H9 (cell line): Measurements from ENCODE around the gene DPY30. TPM values are rescaled to one million over a fixed set of nuclear protein-coding genes. Genes with fewer than 3 reads are reported as not detected.

Source experiments
- DNase-seq: peaks from one replicate; pipeline ENCODE4 v3.0.0-alpha.2; 2017
- H2AFZ ChIP-seq: one replicate; pipeline ENCODE4 v1.6.1; 2013; ENCODE audit warnings: mild to moderate bottlenecking, low read length, control low read depth, moderate library complexity
- H2AK5ac ChIP-seq: 2 replicates; pipeline ENCODE4 v1.6.1; 2013; ENCODE audit warnings: low read length, control low read depth, mixed read lengths; ENCODE audit not compliant: insufficient read length
- H2BK120ac ChIP-seq: one replicate; pipeline ENCODE4 v1.6.1; 2013; ENCODE audit warnings: low read depth, mild to moderate bottlenecking, low read length, control low read depth, inconsistent platforms; ENCODE audit not compliant: poor library complexity, severe bottlenecking
- H2BK12ac ChIP-seq: 2 replicates; pipeline ENCODE4 v1.6.1; 2013; ENCODE audit warnings: low read length, control low read depth, mixed read lengths, low read depth; ENCODE audit not compliant: insufficient read length
- H2BK15ac ChIP-seq: 2 replicates; pipeline ENCODE4 v1.6.1; 2013; ENCODE audit warnings: low read depth, low read length, control low read depth
- H2BK20ac ChIP-seq: one replicate; pipeline ENCODE4 v1.6.1; 2013; ENCODE audit warnings: low read depth, mild to moderate bottlenecking, low read length, control low read depth, inconsistent platforms; ENCODE audit not compliant: poor library complexity, severe bottlenecking
- H2BK5ac ChIP-seq: 2 replicates; pipeline ENCODE4 v1.6.1; 2013; ENCODE audit warnings: low read length, control low read depth, mixed read lengths; ENCODE audit not compliant: insufficient read length
- H3K14ac ChIP-seq: 2 replicates; pipeline ENCODE4 v1.6.1; 2013; ENCODE audit warnings: low read length, control low read depth; ENCODE audit not compliant: insufficient read depth
- H3K18ac ChIP-seq: 2 replicates; pipeline ENCODE4 v1.6.1; 2013; ENCODE audit warnings: low read depth, mild to moderate bottlenecking, mixed read lengths, low read length, control low read depth; ENCODE audit not compliant: insufficient read length
- H3K23ac ChIP-seq: 2 replicates; pipeline ENCODE4 v1.6.1; 2013; ENCODE audit warnings: low read length, control low read depth, mixed read lengths, low read depth; ENCODE audit not compliant: insufficient read length
- H3K23me2 ChIP-seq: 2 replicates; pipeline ENCODE4 v1.6.1; 2013; ENCODE audit warnings: low read depth, mild to moderate bottlenecking, mixed read lengths, low read length, control low read depth; ENCODE audit not compliant: insufficient read length, poor library complexity, severe bottlenecking
- H3K27ac ChIP-seq: 2 replicates; pipeline ENCODE4 v1.5.1; 2013; ENCODE audit warnings: low read length, control low read depth, mixed read lengths, low read depth; ENCODE audit not compliant: insufficient read length
- H3K27me3 ChIP-seq: 2 replicates; pipeline ENCODE4 v1.6.1; 2013; ENCODE audit warnings: low read length, control low read depth, inconsistent platforms; ENCODE audit not compliant: insufficient read depth
- H3K4ac ChIP-seq: 2 replicates; pipeline ENCODE4 v1.6.1; 2013; ENCODE audit warnings: low read depth, mild to moderate bottlenecking, control low read depth, inconsistent platforms, low read length, moderate library complexity
- H3K4me1 ChIP-seq: 2 replicates; pipeline ENCODE4 v1.6.1; 2013; ENCODE audit warnings: low read length, control low read depth, inconsistent platforms; ENCODE audit not compliant: insufficient read depth
- H3K4me2 ChIP-seq: 2 replicates; pipeline ENCODE4 v1.6.1; 2013; ENCODE audit warnings: low read length, control low read depth, mixed read lengths; ENCODE audit not compliant: insufficient read length, insufficient read depth
- H3K56ac ChIP-seq: 2 replicates; pipeline ENCODE4 v1.6.1; 2013; ENCODE audit warnings: low read depth, mild to moderate bottlenecking, mixed read lengths, low read length, control low read depth; ENCODE audit not compliant: insufficient read length
- H3K79me1 ChIP-seq: 2 replicates; pipeline ENCODE4 v1.6.1; 2013; ENCODE audit warnings: low read depth, mild to moderate bottlenecking, moderate library complexity, low read length, control low read depth, inconsistent platforms; ENCODE audit not compliant: insufficient read depth, poor library complexity, severe bottlenecking
- H3K79me2 ChIP-seq: 2 replicates; pipeline ENCODE4 v1.6.1; 2013; ENCODE audit warnings: low read length, control low read depth, inconsistent platforms; ENCODE audit not compliant: insufficient read depth
- H3K9ac ChIP-seq: 2 replicates; pipeline ENCODE4 v1.6.1; 2013; ENCODE audit warnings: low read length, control low read depth, mixed read lengths; ENCODE audit not compliant: insufficient read length; ENCODE audit errors: extremely low read depth
- H3K9me3 ChIP-seq: one replicate; pipeline ENCODE4 v1.6.1; 2013; ENCODE audit warnings: low read depth, low read length, inconsistent platforms; ENCODE audit not compliant: control insufficient read depth
- H3T11ph ChIP-seq: one replicate; pipeline ENCODE4 v1.6.1; 2013; ENCODE audit warnings: mild to moderate bottlenecking, low read length, control low read depth, inconsistent platforms
- H4K20me1 ChIP-seq: one replicate; pipeline ENCODE4 v1.6.1; 2013; ENCODE audit not compliant: control insufficient read depth, insufficient read length, insufficient read depth
- H4K5ac ChIP-seq: 2 replicates; pipeline ENCODE4 v1.6.1; 2013; ENCODE audit warnings: low read depth, mild to moderate bottlenecking, mixed read lengths, low read length, control low read depth; ENCODE audit not compliant: insufficient read length
- H4K8ac ChIP-seq: replicated peaks from 2 replicates; pipeline ENCODE4 v1.6.1; 2013; ENCODE audit warnings: low read length, control low read depth, mixed read lengths, low read depth; ENCODE audit not compliant: insufficient read length
- H4K91ac ChIP-seq: 2 replicates; pipeline ENCODE4 v1.6.1; 2013; ENCODE audit warnings: low read depth, mild to moderate bottlenecking, moderate library complexity, mixed read lengths, low read length, control low read depth; ENCODE audit not compliant: insufficient read length
- H3K27ac Mint-ChIP-seq, 3 experiments: 2 replicates in 2 of 3; 3 replicates in 1 of 3; pipeline ENCODE4 v1.8.0; 2020 to 2021; ENCODE audit warnings: mixed read lengths in 3 of 3, mild to moderate bottlenecking in 1 of 3, moderate library complexity in 1 of 3
- H3K27me3 Mint-ChIP-seq: 2 replicates; pipeline ENCODE4 v1.8.0; 2021; ENCODE audit warnings: low read depth, mild to moderate bottlenecking, moderate library complexity, mixed read lengths
- H3K36me3 Mint-ChIP-seq, 3 experiments: 2 replicates in 2 of 3; 3 replicates in 1 of 3; pipeline ENCODE4 v1.8.0; 2020 to 2021; ENCODE audit warnings: low read depth in 3 of 3, mixed read lengths in 3 of 3; ENCODE audit not compliant: insufficient read depth in 1 of 3
- H3K4me1 Mint-ChIP-seq, 2 experiments: 2 replicates each; pipeline ENCODE4 v1.8.0; 2020; ENCODE audit warnings: mixed read lengths in 2 of 2
- H3K4me3 Mint-ChIP-seq, 2 experiments: 2 replicates in 1 of 2; 3 replicates in 1 of 2; pipeline ENCODE4 v1.8.0; 2020 to 2021; ENCODE audit warnings: mild to moderate bottlenecking in 2 of 2, mixed read lengths in 2 of 2, moderate library complexity in 1 of 2
- H3K9me3 Mint-ChIP-seq, 2 experiments: 2 replicates in 1 of 2; 3 replicates in 1 of 2; pipeline ENCODE4 v1.8.0; 2020; ENCODE audit warnings: mild to moderate bottlenecking in 2 of 2, mixed read lengths in 2 of 2, moderate library complexity in 1 of 2
- CTCF ChIP-seq: fragments of 200-600 bp; sonication (generic); conservative IDR thresholded peaks from 3 replicates; pipeline ENCODE4 v1.8.0; 2021; ENCODE audit warnings: antibody characterized with exemption, mild to moderate bottlenecking
- WGBS: extraction: QIAGEN DNeasy Blood & Tissue Kit; methylation state at CpG from one replicate; pipeline ENCODE4 v1.1.7; 2013; ENCODE audit warnings: missing lambda C conversion rate, low lambda C conversion rate, mixed read lengths; ENCODE audit not compliant: insufficient read length; ENCODE audit errors: extremely low coverage; 5-methylcytosine and 5-hydroxymethylcytosine counted together
- total RNA-seq: library from RNA; stranded (reverse); gene quantifications from 2 replicates; pipeline ENCODE4 v1.2.1, GENCODE V29; 2021

DPY30 gene
- total RNA-seq, 1 experiment from 2014 or later: 148 TPM

- Histone ChIP-seq H4K8ac (no peak overlapping the region), H3K27me3 (no peaks in the 10 kb centered on the region), H3K9ac (no peak overlapping the region), H2AK5ac (no peak overlapping the region), H2BK5ac (no peak overlapping the region), H4K20me1 (no peaks in the 10 kb centered on the region), H3K27ac (no peak overlapping the region), H3K4me2 (no peak overlapping the region), H3K79me2 (no peaks in the 10 kb centered on the region), H3K18ac (no peak overlapping the region), H3K23ac (no peak overlapping the region), H2BK12ac (no peak overlapping the region), H3K79me1 (no peaks in the 10 kb centered on the region), H3K4ac (no peak overlapping the region), H2BK20ac (no peak overlapping the region), H3K9me3 (no peaks in the 10 kb centered on the region), H4K91ac (no peak overlapping the region), H2AFZ (no peak overlapping the region), H3K14ac (no peak overlapping the region), H3T11ph (no peak overlapping the region), H3K23me2 (no peaks in the 10 kb centered on the region), H4K5ac (no peak overlapping the region), H3K4me1 (no peaks in the 10 kb centered on the region), H2BK120ac (no peak overlapping the region), H3K56ac (no peak overlapping the region), H2BK15ac (no peak overlapping the region)
- DNase-seq: no peak
- Mint-ChIP-seq H3K27me3 (no peaks in the 10 kb centered on the region), H3K4me3 (no peak overlapping the region), H3K27ac (no peak overlapping the region), H3K9me3 (no peaks in the 10 kb centered on the region), H3K36me3 (no peaks in the 10 kb centered on the region), H3K4me1 (no peaks in the 10 kb centered on the region)
- no peak for TF ChIP-seq CTCF
- WGBS: no CpG with 5 or more reads among the region's 11 CpGs
These were observed 12.3 kb upstream of the DPY30 start for GRCh38 chr2:32051836-32052439.
